HG03025 (cell line): ENCODE measurements around the gene RAP2B.
"Not testable (repeated sequence)": the region's sequence is repeated elsewhere in the genome, so short reads cannot be mapped to it uniquely, and the experiment has no call there.

Source experiments
- ATAC-seq: cut with Tn5 transposase; IDR thresholded peaks from one replicate; pipeline ENCODE4 v1.9.1; 2021; ENCODE audit warnings: mild to moderate bottlenecking, moderate library complexity; ENCODE audit not compliant: unreplicated experiment, low FRiP score

RAP2B gene

GRCh38 chr3:153190923-153191322 is 28.9 kb downstream of the RAP2B start:
- no peak for ATAC-seq

GRCh38 chr3:153192327-153192726 is 30.3 kb downstream of the RAP2B start:
- ATAC-seq = no peak

- not testable (repeated sequence) for ATAC-seq
Measured at GRCh38 chr3:153193786-153194476, 31.9 kb downstream of the RAP2B start.

- no peak for ATAC-seq
Measured at GRCh38 chr3:153195349-153195879, 33.4 kb downstream of the RAP2B start.

DNA sequence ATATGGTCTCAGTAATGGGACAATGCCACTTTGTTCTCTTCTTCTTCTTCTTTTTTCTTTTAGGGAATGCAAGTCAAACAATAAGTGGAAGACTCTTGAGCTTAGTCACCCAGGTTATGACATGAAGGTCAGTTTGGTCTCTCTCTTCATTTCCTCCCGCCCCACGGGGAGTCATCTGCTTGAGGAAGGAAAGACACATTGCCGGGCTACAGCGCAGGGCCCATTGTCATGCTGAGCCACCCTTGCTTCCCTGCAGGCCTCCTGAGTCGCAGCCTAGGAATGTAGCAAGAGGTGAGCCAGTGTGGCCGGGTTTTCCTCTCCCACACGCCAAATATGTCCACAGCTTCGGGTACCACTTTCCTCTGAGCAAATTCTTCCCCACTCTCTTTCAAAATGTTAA is 47.6 kb downstream of the RAP2B start:
- ATAC-seq = no peak

- no peak for ATAC-seq
Measured at GRCh38 chr3:153210146-153210545, 48.1 kb downstream of the RAP2B start.

- no peak for ATAC-seq
Measured at GRCh38 chr3:153210660-153211059, 48.6 kb downstream of the RAP2B start.

DNA sequence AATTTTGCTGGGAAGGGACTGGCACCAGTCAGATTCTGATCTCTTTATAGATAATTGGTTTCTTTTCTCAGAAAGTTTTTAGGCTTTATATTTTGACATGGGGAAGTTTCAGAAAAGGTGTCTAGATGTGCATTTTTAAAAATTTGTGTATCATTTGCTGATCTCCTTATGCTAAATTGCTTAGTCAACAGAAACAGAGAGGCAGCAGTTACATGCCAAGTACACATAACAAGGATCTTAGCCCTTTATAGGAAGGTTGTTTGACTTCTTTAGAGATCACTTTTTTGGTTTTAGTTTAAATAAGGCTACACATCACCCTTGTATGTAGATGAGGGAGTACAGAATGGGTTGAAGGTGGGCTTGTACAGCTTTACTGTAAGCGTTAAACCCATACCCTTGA is 53.5 kb downstream of the RAP2B start:
- no peak for ATAC-seq

- ATAC-seq = no peak
Measured at GRCh38 chr3:153215966-153216365, 53.9 kb downstream of the RAP2B start.

GRCh38 chr3:153216928-153217327 is 54.9 kb downstream of the RAP2B start:
- no peak for ATAC-seq

GRCh38 chr3:153219146-153219545 is 57.1 kb downstream of the RAP2B start:
- no peak for ATAC-seq
